Measurements from ENCODE around the gene PRIMA1. TPM values are rescaled to one million over a fixed set of nuclear protein-coding genes. Genes with fewer than 3 reads are reported as not detected.

PRIMA1 gene
- 3.2 and 4.0 TPM in 2 replicates for total RNA-seq
- long read RNA-seq, result 0 reads

DNA sequence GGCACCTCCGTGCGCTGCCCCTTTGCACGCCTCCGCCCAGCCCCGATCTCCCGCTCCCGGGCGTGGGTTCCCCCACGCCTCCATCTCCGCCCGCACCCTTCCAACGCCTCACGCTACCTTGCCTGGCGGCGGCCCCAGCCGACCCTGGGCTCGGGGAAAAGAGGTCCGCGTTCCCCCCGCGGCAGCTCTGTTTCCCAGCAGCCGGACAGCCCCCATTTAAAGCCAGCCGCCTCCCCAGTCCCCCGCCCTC is at the start of gene PRIMA1:
TSS of gene PRIMA1 (minus strand) at position 193 of the 250 bp plus-strand sequence. CDS start 767 bp downstream, outside the sequence.
- peak within 1 kb of the TSS; percentile 82 for H3K4me3 Mint-ChIP-seq (ENCODE audit: low read depth)
- H3K27ac Mint-ChIP-seq, result peak within 1 kb of the TSS; percentile 71
- no peak for DNase-seq (ENCODE audit: low spot score, unreplicated experiment)
- TF ChIP-seq CTCF (IDR thresholded peaks at IDR 0.05; ENCODE audit: unreplicated experiment), result no peak
- no peaks in the 10 kb centered on the region for H3K36me3 Mint-ChIP-seq (ENCODE audit: insufficient read depth)
- H3K27me3 Mint-ChIP-seq, result peaks cover 52% of the 10 kb centered on the region
- peaks cover 24% of the 10 kb centered on the region for H3K4me1 Mint-ChIP-seq (ENCODE audit: low read depth)
- no peaks in the 10 kb centered on the region for H3K9me3 Mint-ChIP-seq (ENCODE audit: low read depth)

DNA sequence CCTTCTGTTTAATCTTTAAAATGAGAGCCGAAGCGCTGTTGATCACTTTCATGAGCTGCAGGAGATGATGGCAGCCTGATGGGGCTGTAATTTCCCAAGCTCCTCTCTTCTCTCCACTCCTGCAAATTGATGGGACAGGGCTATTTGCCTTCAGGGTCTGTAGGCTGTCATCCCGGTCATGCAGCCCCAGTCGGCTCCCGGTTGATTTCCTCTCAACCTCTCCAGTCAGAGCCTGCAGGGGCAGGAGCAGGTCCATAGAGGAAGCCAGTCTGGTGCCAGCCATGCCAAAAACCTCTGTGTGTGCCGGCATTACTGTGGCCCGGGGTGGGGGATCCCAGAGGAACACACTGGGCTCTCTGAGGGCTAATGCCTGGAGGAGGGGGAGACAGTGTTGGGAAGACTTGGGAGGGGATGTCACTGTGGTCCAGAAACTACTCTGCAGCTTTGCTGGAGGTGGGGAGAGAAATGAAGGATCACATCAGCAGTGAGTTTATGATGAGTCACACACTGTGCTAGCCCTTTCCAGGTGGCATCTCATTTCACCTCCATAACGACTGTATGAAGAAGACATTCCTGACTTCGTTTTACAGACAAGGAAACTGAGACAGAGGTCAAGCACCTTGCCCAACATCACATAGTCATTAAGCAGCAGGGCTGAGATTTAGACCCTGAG is 46.5 kb upstream of the PRIMA1 start:
- H3K27ac Mint-ChIP-seq, result no peak overlapping the region
- H3K4me3 Mint-ChIP-seq (ENCODE audit: low read depth), result no peak overlapping the region
- no peaks in the 10 kb centered on the region for H3K9me3 Mint-ChIP-seq (ENCODE audit: low read depth)
- no peak for DNase-seq (ENCODE audit: low spot score, unreplicated experiment)
- no peak for TF ChIP-seq CTCF (IDR thresholded peaks at IDR 0.05; ENCODE audit: unreplicated experiment)
- peaks cover 5% of the 10 kb centered on the region for H3K27me3 Mint-ChIP-seq
- no peaks in the 10 kb centered on the region for H3K4me1 Mint-ChIP-seq (ENCODE audit: low read depth)
- no peaks in the 10 kb centered on the region for H3K36me3 Mint-ChIP-seq (ENCODE audit: insufficient read depth)

DNA sequence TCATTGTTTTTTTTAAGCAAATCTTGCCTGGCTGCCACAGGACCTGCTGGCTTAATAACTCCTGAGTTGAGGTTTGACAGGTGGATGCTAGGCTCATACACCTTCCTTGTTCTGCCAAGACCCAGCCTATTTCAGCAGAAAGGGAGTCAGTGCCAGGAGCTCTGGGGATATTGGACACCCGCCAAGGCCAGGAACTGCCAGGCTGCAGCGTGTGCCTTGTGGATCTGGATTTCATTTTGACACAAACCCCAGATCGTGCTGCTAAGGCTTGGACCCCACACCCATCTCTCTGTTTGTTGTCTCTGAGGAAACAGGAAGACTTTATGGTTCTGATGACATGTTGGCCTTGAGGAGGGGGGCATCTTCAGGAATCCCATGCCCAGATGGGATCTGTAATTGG is 44.4 kb upstream of the PRIMA1 start:
- Mint-ChIP-seq H3K27ac (no peak overlapping the region), H3K4me3 (ENCODE audit: low read depth) (no peak overlapping the region), H3K9me3 (ENCODE audit: low read depth) (no peaks in the 10 kb centered on the region), H3K36me3 (ENCODE audit: insufficient read depth) (no peaks in the 10 kb centered on the region), H3K4me1 (ENCODE audit: low read depth) (no peaks in the 10 kb centered on the region), H3K27me3 (peaks cover 5% of the 10 kb centered on the region)
- no peak for DNase-seq (ENCODE audit: low spot score, unreplicated experiment)
- TF ChIP-seq CTCF (IDR thresholded peaks at IDR 0.05; ENCODE audit: unreplicated experiment), result no peak

- Mint-ChIP-seq H3K4me1 (ENCODE audit: low read depth) (peaks cover under 1% of the 10 kb centered on the region), H3K36me3 (ENCODE audit: insufficient read depth) (no peaks in the 10 kb centered on the region), H3K27me3 (peaks cover 5% of the 10 kb centered on the region), H3K4me3 (ENCODE audit: low read depth) (no peak overlapping the region), H3K9me3 (ENCODE audit: low read depth) (no peaks in the 10 kb centered on the region), H3K27ac (no peak overlapping the region)
- TF ChIP-seq CTCF (IDR thresholded peaks at IDR 0.05; ENCODE audit: unreplicated experiment), result no peak
- no peak for DNase-seq (ENCODE audit: low spot score, unreplicated experiment)
Measured at GRCh38 chr14:93832081-93832480, 43.8 kb upstream of the PRIMA1 start.

DNA sequence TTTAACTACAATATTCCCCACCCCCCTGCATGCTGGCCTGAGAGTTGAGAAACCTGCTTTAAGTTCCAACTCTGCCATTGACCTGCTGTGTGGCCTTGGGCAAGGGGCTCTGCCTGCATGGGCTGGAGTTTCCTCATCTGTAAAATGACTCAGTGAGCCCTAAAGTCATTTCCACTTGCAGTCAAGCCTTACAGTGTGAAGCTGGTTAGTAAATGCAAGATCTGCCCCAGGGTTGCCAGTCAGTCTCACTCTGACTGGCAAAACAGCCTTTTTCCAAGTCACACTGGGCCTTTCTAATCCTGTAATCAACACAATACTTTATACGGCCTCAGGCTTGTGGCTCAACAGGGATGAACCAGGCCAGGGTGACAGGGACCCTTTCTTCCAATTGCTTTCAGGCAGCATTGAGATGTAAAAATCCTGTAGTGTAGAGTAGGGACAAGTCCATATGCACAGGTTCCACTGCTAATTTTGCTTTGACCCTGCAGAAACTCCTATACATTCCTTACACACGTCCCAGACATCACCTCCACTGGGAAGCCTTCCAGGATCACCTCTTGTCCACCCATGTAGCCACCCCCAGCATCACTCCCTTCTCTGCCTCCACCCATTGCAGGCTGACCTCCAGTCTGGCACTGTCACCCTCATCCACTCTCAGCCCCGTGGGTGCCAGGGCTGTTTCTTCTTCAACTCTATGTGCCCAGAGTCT is 42.6 kb upstream of the PRIMA1 start:
- H3K27me3 Mint-ChIP-seq, result peaks cover 5% of the 10 kb centered on the region
- no peak for TF ChIP-seq CTCF (IDR thresholded peaks at IDR 0.05; ENCODE audit: unreplicated experiment)
- no peaks in the 10 kb centered on the region for H3K9me3 Mint-ChIP-seq (ENCODE audit: low read depth)
- DNase-seq (ENCODE audit: low spot score, unreplicated experiment), result no peak
- H3K4me3 Mint-ChIP-seq (ENCODE audit: low read depth), result no peak overlapping the region
- H3K27ac Mint-ChIP-seq, result no peak overlapping the region
- no peaks in the 10 kb centered on the region for H3K36me3 Mint-ChIP-seq (ENCODE audit: insufficient read depth)
- peaks cover 4% of the 10 kb centered on the region for H3K4me1 Mint-ChIP-seq (ENCODE audit: low read depth)

Data from progenitor cell of endocrine pancreas (in vitro differentiated cells).